GM12801 (cell line): ENCODE measurements around the gene FAM107B.

Experiments
- CTCF ChIP-seq: IDR thresholded peaks from one replicate; pipeline ENCODE4 v1.5.1; 2011; ENCODE audit warnings: control low read depth; ENCODE audit not compliant: insufficient read length; ENCODE audit errors: extremely low read depth

FAM107B gene

GRCh38 chr10:14623931-14624330 lies 150.8 kb downstream of the FAM107B start:
- no peak for TF ChIP-seq CTCF

- TF ChIP-seq CTCF, result no peak
Observed at GRCh38 chr10:14621037-14621436, 153.7 kb downstream of the FAM107B start.

GRCh38 chr10:14618674-14619073 lies 156.0 kb downstream of the FAM107B start:
- TF ChIP-seq CTCF, result no peak

GRCh38 chr10:14617852-14618251 lies 156.8 kb downstream of the FAM107B start:
- no peak for TF ChIP-seq CTCF

GRCh38 chr10:14616955-14617730 lies 157.6 kb downstream of the FAM107B start:
- no peak for TF ChIP-seq CTCF

- TF ChIP-seq CTCF, result no peak
Observed at GRCh38 chr10:14616465-14616864, 158.2 kb downstream of the FAM107B start.

GRCh38 chr10:14613588-14613920 lies 161.1 kb downstream of the FAM107B start:
- TF ChIP-seq CTCF, result no peak
